HG02763 (cell line): ENCODE measurements around the gene DSTN.

Experiments
- ATAC-seq: cut with Tn5 transposase; IDR thresholded peaks from one replicate; pipeline ENCODE4 v1.9.1; 2021; ENCODE audit warnings: mild to moderate bottlenecking, moderate library complexity; ENCODE audit not compliant: unreplicated experiment

The DSTN gene

GRCh38 chr20:17611540-17612286, 41.8 kb downstream of the DSTN start:
- no peak for ATAC-seq

- ATAC-seq: no peak
These were observed 42.6 kb downstream of the DSTN start for GRCh38 chr20:17612287-17612991.

- no peak for ATAC-seq
These were observed 43.1 kb downstream of the DSTN start for GRCh38 chr20:17612992-17613327.

GRCh38 chr20:17613328-17614175, 43.7 kb downstream of the DSTN start:
- no peak for ATAC-seq

GRCh38 chr20:17614176-17614811, 44.4 kb downstream of the DSTN start:
- ATAC-seq: no peak

GRCh38 chr20:17614812-17615644, 45.2 kb downstream of the DSTN start:
- no peak for ATAC-seq

GRCh38 chr20:17615645-17616479, 46.0 kb downstream of the DSTN start:
- no peak for ATAC-seq

- ATAC-seq: no peak
These were observed 46.8 kb downstream of the DSTN start for GRCh38 chr20:17616480-17617211.

- ATAC-seq: no peak
These were observed 47.5 kb downstream of the DSTN start for GRCh38 chr20:17617212-17617867.

- no peak for ATAC-seq
These were observed 48.2 kb downstream of the DSTN start for GRCh38 chr20:17617868-17618672.

- no peak for ATAC-seq
These were observed 48.8 kb downstream of the DSTN start for GRCh38 chr20:17618673-17619013.

- ATAC-seq: no peak
These were observed 49.6 kb downstream of the DSTN start for GRCh38 chr20:17619351-17620093.

GRCh38 chr20:17620371-17621228, 50.7 kb downstream of the DSTN start:
- no peak for ATAC-seq

GRCh38 chr20:17621229-17621968, 51.5 kb downstream of the DSTN start:
- no peak for ATAC-seq
